OCI-LY3 (cell line): ENCODE data around the gene DOCK1.

Source experiments
- H2AFZ ChIP-seq: fragments of 200-600, 300-600 bp; shearing (Covaris generic); 2 replicates; pipeline ENCODE4 v1.6.0; 2014; ENCODE audit warnings: antibody characterized with exemption, low read depth, low read length
- H3K27ac ChIP-seq: fragments of 200-600, 300-600 bp; sonication (generic); 2 replicates; pipeline ENCODE4 v1.5.1; 2014; ENCODE audit warnings: mild to moderate bottlenecking, low read length, moderate library complexity, mixed read lengths
- H3K27me3 ChIP-seq: fragments of 200-600, 300-600 bp; sonication (generic); 2 replicates; pipeline ENCODE4 v1.6.1; 2014; ENCODE audit warnings: low read depth, low read length, mixed read lengths
- H3K36me3 ChIP-seq: fragments of 200-600, 300-600 bp; sonication (generic); replicated peaks from 2 replicates; pipeline ENCODE3; 2014; ENCODE audit warnings: low read depth, low read length, mixed read lengths
- H3K4me1 ChIP-seq: fragments of 300-600, 200-600 bp; sonication (generic); 2 replicates; pipeline ENCODE4 v1.6.1; 2014; ENCODE audit warnings: low read length, mixed read lengths
- H3K4me2 ChIP-seq: fragments of 200-600, 300-600 bp; sonication (generic); 2 replicates; pipeline ENCODE4 v1.6.1; 2014; ENCODE audit warnings: low read length, mixed read lengths
- H3K4me3 ChIP-seq: fragments of 300-600, 200-600 bp; sonication (generic); 2 replicates; pipeline ENCODE4 v1.5.1; 2014; ENCODE audit warnings: antibody characterized with exemption, mild to moderate bottlenecking, low read length, moderate library complexity
- H3K79me2 ChIP-seq: fragments of 300-600, 200-600 bp; shearing (Covaris generic); 2 replicates; pipeline ENCODE4 v1.6.1; 2014; ENCODE audit warnings: mild to moderate bottlenecking, low read length, mixed read lengths
- H3K9ac ChIP-seq: fragments of 300-600, 200-600 bp; shearing (Covaris generic); 2 replicates; pipeline ENCODE4 v1.6.0; 2014; ENCODE audit warnings: mild to moderate bottlenecking, low read length, moderate library complexity
- H3K9me3 ChIP-seq: fragments of 200-600, 300-600 bp; shearing (Covaris generic); 2 replicates; pipeline ENCODE4 v1.6.1; 2014; ENCODE audit warnings: low read length, mixed read lengths; ENCODE audit not compliant: insufficient read depth
- H4K20me1 ChIP-seq: fragments of 200-600, 300-600 bp; sonication (generic); 2 replicates; pipeline ENCODE4 v1.6.1; 2016; ENCODE audit warnings: low read length, mixed read lengths; ENCODE audit not compliant: insufficient read depth
- CTCF ChIP-seq: fragments of 200-600, 300-600 bp; sonication (generic); IDR thresholded peaks from 2 replicates; pipeline ENCODE4 v1.5.1; 2014; ENCODE audit warnings: antibody characterized with exemption, low read length, low read depth
- EZH2phosphoT487 ChIP-seq: fragments of 200-600 bp; shearing (Covaris generic); IDR thresholded peaks from 2 replicates; pipeline ENCODE4 v1.6.1; 2018; ENCODE audit warnings: antibody characterized with exemption, mixed run types, low read depth

DOCK1 gene

GRCh38 chr10:126872768-126873167 is 32.5 kb upstream of the DOCK1 start:
- no peak overlapping the region for H3K9ac ChIP-seq
- no peak overlapping the region for H3K4me2 ChIP-seq
- no peaks in the 10 kb centered on the region for H3K27me3 ChIP-seq
- no peak overlapping the region for H3K4me3 ChIP-seq
- H3K79me2 ChIP-seq, result no peaks in the 10 kb centered on the region
- TF ChIP-seq CTCF (no peak), EZH2phosphoT487 (no peak)
- H3K4me1 ChIP-seq, result no peaks in the 10 kb centered on the region
- H4K20me1 ChIP-seq, result no peaks in the 10 kb centered on the region
- no peak overlapping the region for H2AFZ ChIP-seq
- H3K27ac ChIP-seq, result no peak overlapping the region
- H3K9me3 ChIP-seq, result no peaks in the 10 kb centered on the region
- no peaks in the 10 kb centered on the region for H3K36me3 ChIP-seq

DNA sequence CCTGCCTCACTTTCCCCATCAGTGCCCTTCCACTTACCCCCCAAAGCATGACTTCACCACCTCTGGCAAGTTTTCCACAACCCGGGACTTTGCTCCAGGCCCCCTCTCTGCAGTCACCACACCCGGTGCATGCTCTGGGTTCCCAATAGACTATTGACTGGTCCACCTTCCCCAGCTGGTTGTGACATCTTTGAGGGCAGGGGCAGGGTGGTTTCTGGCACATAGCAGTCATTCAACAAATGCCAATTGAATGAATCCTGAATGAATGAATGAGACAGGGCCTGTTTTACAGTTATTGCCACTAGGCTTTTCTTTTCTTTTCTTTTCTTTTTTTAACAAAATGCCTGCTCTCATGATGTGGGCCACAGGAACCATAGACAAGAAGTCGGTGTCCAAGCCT is 28.8 kb upstream of the DOCK1 start:
- Histone ChIP-seq H3K79me2 (no peaks in the 10 kb centered on the region), H3K4me3 (no peak overlapping the region), H3K36me3 (no peaks in the 10 kb centered on the region), H3K27ac (no peak overlapping the region), H3K9me3 (no peaks in the 10 kb centered on the region), H3K4me2 (no peak overlapping the region), H3K9ac (no peak overlapping the region), H4K20me1 (no peaks in the 10 kb centered on the region), H3K4me1 (no peaks in the 10 kb centered on the region), H3K27me3 (no peaks in the 10 kb centered on the region), H2AFZ (no peak overlapping the region)
- TF ChIP-seq EZH2phosphoT487, result no peak
- TF ChIP-seq CTCF, result no peak

DNA sequence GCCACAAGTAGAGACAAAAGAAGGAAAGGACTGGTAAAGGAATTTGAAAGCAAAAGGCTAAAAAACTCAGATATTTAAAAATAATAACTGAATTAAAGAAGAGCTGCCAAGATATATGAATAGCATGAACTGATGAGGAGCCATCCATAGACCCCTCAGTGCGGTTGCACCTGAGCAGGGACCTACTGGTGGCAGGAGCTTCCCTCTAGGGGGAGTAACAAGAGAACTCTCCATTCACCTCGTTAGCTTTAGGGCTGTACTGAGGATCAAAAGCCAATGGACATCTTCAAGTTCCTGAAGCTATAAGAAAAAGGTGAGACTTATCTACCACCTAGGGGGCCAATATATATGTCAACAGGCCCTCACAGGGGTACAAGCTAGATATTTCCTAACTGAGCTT is 27.8 kb upstream of the DOCK1 start:
- H3K36me3 ChIP-seq, result no peaks in the 10 kb centered on the region
- H3K9ac ChIP-seq, result no peak overlapping the region
- H3K4me1 ChIP-seq, result no peaks in the 10 kb centered on the region
- no peaks in the 10 kb centered on the region for H3K27me3 ChIP-seq
- H2AFZ ChIP-seq, result no peak overlapping the region
- H3K27ac ChIP-seq, result no peak overlapping the region
- no peak overlapping the region for H3K4me2 ChIP-seq
- H3K9me3 ChIP-seq, result no peaks in the 10 kb centered on the region
- H3K4me3 ChIP-seq, result no peak overlapping the region
- H3K79me2 ChIP-seq, result no peaks in the 10 kb centered on the region
- H4K20me1 ChIP-seq, result no peaks in the 10 kb centered on the region
- TF ChIP-seq CTCF, result no peak
- no peak for TF ChIP-seq EZH2phosphoT487

DNA sequence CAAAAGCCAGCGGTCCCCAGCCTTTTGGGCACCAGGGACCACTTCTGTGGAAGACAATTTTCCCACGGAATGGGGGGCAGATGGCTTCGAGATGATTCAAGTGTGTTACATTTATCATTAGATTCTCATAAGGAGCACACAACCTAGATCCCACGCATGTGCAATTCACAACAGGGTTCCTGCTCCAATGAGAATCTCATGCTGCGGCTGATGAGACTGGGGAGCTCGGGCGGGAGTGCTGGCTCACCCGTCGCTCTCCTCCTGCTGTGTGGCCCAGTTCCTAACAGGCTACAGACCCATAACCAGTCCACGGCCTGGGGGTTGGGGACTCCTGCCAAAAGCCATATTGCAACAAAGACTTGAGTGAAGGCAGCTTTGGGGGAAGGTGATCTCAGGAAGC is 26.6 kb upstream of the DOCK1 start:
- H3K9ac ChIP-seq, result no peak overlapping the region
- no peaks in the 10 kb centered on the region for H3K79me2 ChIP-seq
- no peaks in the 10 kb centered on the region for H3K27me3 ChIP-seq
- no peaks in the 10 kb centered on the region for H3K4me1 ChIP-seq
- H4K20me1 ChIP-seq, result no peaks in the 10 kb centered on the region
- no peak overlapping the region for H3K4me3 ChIP-seq
- H3K27ac ChIP-seq, result no peak overlapping the region
- TF ChIP-seq CTCF, result no peak
- H3K4me2 ChIP-seq, result no peak overlapping the region
- no peaks in the 10 kb centered on the region for H3K9me3 ChIP-seq
- H2AFZ ChIP-seq, result no peak overlapping the region
- no peaks in the 10 kb centered on the region for H3K36me3 ChIP-seq
